Activated T-helper 1 cell treated with anti-CD3 and anti-CD28 coated beads, Interleukin-12 subunit alpha, Interleukin-12 subunit beta, Interleukin-2, Interleukin-4 antibody, amounts not matched to agents 30 ng/mL and 10 ng/mL and 1 ng/mL, durations not matched to agents 14 hours and 24 hours and 36 hours (primary cell): ENCODE data around the gene PNMA8A. TPM values are rescaled to one million over a fixed set of nuclear protein-coding genes. Genes with fewer than 3 reads are reported as not detected.
"Not testable (repeated sequence)": the region's sequence is repeated elsewhere in the genome, so short reads cannot be mapped to it uniquely, and the experiment has no call there.

Source experiments
- DNase-seq: peaks from one replicate; pipeline ENCODE4 v3.0.0; 2021; ENCODE audit warnings: low spot score
- H3K27ac Mint-ChIP-seq: one replicate; pipeline ENCODE4 v1.8.0; 2021; ENCODE audit warnings: mild to moderate bottlenecking, mixed read lengths
- H3K27me3 Mint-ChIP-seq: one replicate; pipeline ENCODE4 v1.8.0; 2022; ENCODE audit warnings: mild to moderate bottlenecking, moderate library complexity, mixed read lengths; ENCODE audit not compliant: insufficient read depth
- H3K36me3 Mint-ChIP-seq: one replicate; pipeline ENCODE4 v1.8.0; 2021; ENCODE audit warnings: low read depth, mixed read lengths
- H3K4me1 Mint-ChIP-seq: one replicate; pipeline ENCODE4 v1.8.0; 2021; ENCODE audit warnings: low read depth, mixed read lengths
- H3K4me3 Mint-ChIP-seq: one replicate; pipeline ENCODE4 v1.8.0; 2021; ENCODE audit warnings: mild to moderate bottlenecking, moderate library complexity, mixed read lengths
- H3K9me3 Mint-ChIP-seq: one replicate; pipeline ENCODE4 v1.8.0; 2021; ENCODE audit warnings: mixed read lengths
- intact Hi-C: fragments of 100-400 bp; cut with micrococcal nuclease; formaldehyde crosslinking; loops from one replicate; pipeline ENCODE4 v1.15.1; 2024
- total RNA-seq: library from RNA; stranded (reverse); gene quantifications from 2 replicates; pipeline ENCODE4 v1.2.3, GENCODE V29; 2022

Gene PNMA8A
- total RNA-seq, 1 donor from 2014 or later = not detected

- H3K36me3 Mint-ChIP-seq = no peaks in the 10 kb centered on the region
- H3K27ac Mint-ChIP-seq = no peak overlapping the region
- no peak for DNase-seq
- intact Hi-C loops = no loop called here
- H3K27me3 Mint-ChIP-seq = peaks cover 9% of the 10 kb centered on the region
- H3K4me3 Mint-ChIP-seq = no peak overlapping the region
- H3K4me1 Mint-ChIP-seq = no peaks in the 10 kb centered on the region
- H3K9me3 Mint-ChIP-seq = peaks cover 8% of the 10 kb centered on the region
Observed at GRCh38 chr19:46450737-46451136, 20.6 kb downstream of the PNMA8A start.

DNA sequence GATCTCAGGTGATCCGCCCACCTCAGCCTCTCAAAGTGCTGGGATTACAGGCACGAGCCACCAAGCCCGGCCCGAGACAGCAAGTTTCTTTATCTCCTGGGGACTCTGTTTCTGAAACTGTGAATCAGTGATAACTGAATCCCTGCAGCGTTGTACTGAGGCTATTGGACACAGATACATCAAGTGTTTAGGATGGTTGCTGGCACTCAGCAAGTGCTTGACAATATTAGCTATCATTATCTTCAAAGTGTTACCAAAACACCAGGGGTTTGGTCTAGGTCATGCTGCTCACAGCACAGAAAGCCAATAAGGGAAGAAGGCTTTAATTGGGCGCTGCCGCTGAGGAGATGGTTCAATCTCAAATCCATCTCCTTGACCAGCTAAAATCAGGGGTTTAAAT is 22.1 kb downstream of the PNMA8A start:
- H3K4me1 Mint-ChIP-seq = no peaks in the 10 kb centered on the region
- H3K4me3 Mint-ChIP-seq = no peak overlapping the region
- H3K9me3 Mint-ChIP-seq = peaks cover 8% of the 10 kb centered on the region
- intact Hi-C loops = no loop called here
- no peak for DNase-seq
- H3K27me3 Mint-ChIP-seq = peaks cover 9% of the 10 kb centered on the region
- no peaks in the 10 kb centered on the region for H3K36me3 Mint-ChIP-seq
- H3K27ac Mint-ChIP-seq = no peak overlapping the region

DNA sequence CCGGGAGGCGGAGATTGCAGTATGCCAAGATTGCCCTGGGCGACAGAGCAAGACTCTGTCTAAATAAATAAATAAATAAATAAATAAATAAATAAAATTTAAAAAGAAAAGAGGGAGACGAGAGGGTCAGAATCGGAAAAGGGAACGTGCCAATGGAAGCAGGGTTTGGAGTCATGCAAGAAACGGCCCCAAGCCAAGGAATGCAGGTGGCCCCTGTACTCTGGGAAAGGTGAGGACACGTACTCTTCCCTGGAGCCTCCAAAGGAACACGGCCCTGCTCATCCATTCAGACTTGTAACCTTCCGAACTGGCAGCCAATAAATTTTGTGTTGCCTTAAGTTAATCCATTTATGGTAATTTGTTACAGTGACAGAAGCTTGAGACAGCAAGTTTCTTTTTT is 22.8 kb downstream of the PNMA8A start:
- no peaks in the 10 kb centered on the region for H3K36me3 Mint-ChIP-seq
- H3K27ac Mint-ChIP-seq = no peak overlapping the region
- no peak for DNase-seq
- peaks cover 7% of the 10 kb centered on the region for H3K27me3 Mint-ChIP-seq
- H3K4me3 Mint-ChIP-seq = no peak overlapping the region
- intact Hi-C loops = no loop called here
- H3K4me1 Mint-ChIP-seq = no peaks in the 10 kb centered on the region
- peaks cover 8% of the 10 kb centered on the region for H3K9me3 Mint-ChIP-seq

DNA sequence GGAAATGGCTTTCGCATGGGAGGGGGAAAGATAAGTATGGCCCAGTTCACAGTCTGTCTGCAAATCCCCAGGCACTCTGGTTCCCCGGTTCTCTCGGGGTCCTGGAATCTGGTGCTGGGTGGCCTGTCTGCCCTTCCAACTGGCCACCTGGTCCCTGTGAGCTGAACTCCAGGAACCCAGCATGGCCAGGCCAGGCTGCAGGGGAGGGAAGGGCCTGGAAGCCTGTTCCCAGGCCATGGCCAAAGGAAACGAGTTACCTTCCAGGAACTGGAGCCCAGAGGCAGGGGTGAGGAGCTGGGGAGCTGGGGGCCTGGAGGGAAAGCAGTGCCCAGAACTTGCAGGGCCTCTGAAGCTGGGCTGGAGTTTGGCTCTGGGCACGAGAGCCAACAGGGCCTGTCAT is 23.5 kb downstream of the PNMA8A start:
- DNase-seq = no peak
- Mint-ChIP-seq H3K4me1 (peaks cover 4% of the 10 kb centered on the region), H3K27me3 (peaks cover 6% of the 10 kb centered on the region)

GRCh38 chr19:46447006-46447405 is 24.4 kb downstream of the PNMA8A start:
- H3K9me3 Mint-ChIP-seq = peaks cover 8% of the 10 kb centered on the region
- DNase-seq = no peak
- H3K36me3 Mint-ChIP-seq = no peaks in the 10 kb centered on the region
- intact Hi-C loops = no loop called here
- peaks cover 6% of the 10 kb centered on the region for H3K27me3 Mint-ChIP-seq
- no peak overlapping the region for H3K27ac Mint-ChIP-seq
- peaks cover 4% of the 10 kb centered on the region for H3K4me1 Mint-ChIP-seq
- no peak overlapping the region for H3K4me3 Mint-ChIP-seq

More for the DNA sequence above, 23.5 kb downstream of the PNMA8A start:
- Mint-ChIP-seq H3K9me3 (peaks cover 8% of the 10 kb centered on the region), H3K27ac (no peak overlapping the region), H3K4me3 (no peak overlapping the region), H3K36me3 (no peaks in the 10 kb centered on the region)
- intact Hi-C loops = no loop called here

DNA sequence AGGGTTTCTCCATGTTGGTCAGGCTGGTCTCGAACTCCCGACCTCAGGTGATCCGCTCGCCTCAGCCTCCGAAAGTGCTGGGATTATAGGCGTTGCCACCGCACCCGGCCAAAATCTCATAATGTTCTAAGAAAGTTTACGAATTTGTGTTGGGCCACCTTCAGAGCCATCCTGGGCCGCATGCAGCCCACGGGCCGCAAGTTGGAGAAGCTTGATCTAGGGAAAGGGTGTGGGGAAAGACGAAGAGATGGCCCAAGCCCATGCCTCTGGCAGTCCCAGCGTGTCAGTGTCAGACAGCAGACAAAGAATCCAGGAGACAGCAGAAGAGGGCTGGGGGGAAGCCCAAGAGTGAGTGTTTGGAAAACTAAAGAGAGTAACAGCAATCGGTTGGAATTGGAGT is 25.3 kb downstream of the PNMA8A start:
- Mint-ChIP-seq H3K36me3 (no peaks in the 10 kb centered on the region), H3K4me3 (no peak overlapping the region), H3K27ac (no peak overlapping the region), H3K9me3 (peaks cover 8% of the 10 kb centered on the region), H3K4me1 (peaks cover 4% of the 10 kb centered on the region), H3K27me3 (peaks cover 3% of the 10 kb centered on the region)
- DNase-seq = no peak
- intact Hi-C loops = no loop called here

GRCh38 chr19:46442808-46443450 is 28.4 kb downstream of the PNMA8A start:
- intact Hi-C loops = no loop called here
- Mint-ChIP-seq H3K4me1 (peaks cover 4% of the 10 kb centered on the region), H3K27ac (no peak overlapping the region), H3K36me3 (no peaks in the 10 kb centered on the region), H3K4me3 (no peak overlapping the region), H3K27me3 (peaks cover 3% of the 10 kb centered on the region), H3K9me3 (no peaks in the 10 kb centered on the region)
- no peak for DNase-seq

GRCh38 chr19:46441866-46442265 is 29.5 kb downstream of the PNMA8A start:
- Mint-ChIP-seq H3K9me3 (no peaks in the 10 kb centered on the region), H3K27ac (no peak overlapping the region)

GRCh38 chr19:46435689-46436088 is 35.7 kb downstream of the PNMA8A start:
- H3K27me3 Mint-ChIP-seq = peaks cover 15% of the 10 kb centered on the region
- H3K4me3 Mint-ChIP-seq, H3K9me3 Mint-ChIP-seq, intact Hi-C loops, H3K27ac Mint-ChIP-seq, H3K4me1 Mint-ChIP-seq, H3K36me3 Mint-ChIP-seq, DNase-seq: not testable (repeated sequence)

More at GRCh38 chr19:46441866-46442265, 29.5 kb downstream of the PNMA8A start:
- H3K36me3 Mint-ChIP-seq = no peaks in the 10 kb centered on the region
- no peak overlapping the region for H3K4me3 Mint-ChIP-seq
- H3K27me3 Mint-ChIP-seq = peaks cover 3% of the 10 kb centered on the region
- DNase-seq = no peak
- peaks cover 4% of the 10 kb centered on the region for H3K4me1 Mint-ChIP-seq
- intact Hi-C loops = no loop called here

GRCh38 chr19:46435009-46435408 is 36.4 kb downstream of the PNMA8A start:
- intact Hi-C loops = no loop called here
- Mint-ChIP-seq H3K4me3 (no peak overlapping the region), H3K4me1 (peaks cover under 1% of the 10 kb centered on the region), H3K9me3 (no peaks in the 10 kb centered on the region), H3K27ac (no peak overlapping the region), H3K36me3 (no peaks in the 10 kb centered on the region), H3K27me3 (peaks cover 21% of the 10 kb centered on the region)
- no peak for DNase-seq

DNA sequence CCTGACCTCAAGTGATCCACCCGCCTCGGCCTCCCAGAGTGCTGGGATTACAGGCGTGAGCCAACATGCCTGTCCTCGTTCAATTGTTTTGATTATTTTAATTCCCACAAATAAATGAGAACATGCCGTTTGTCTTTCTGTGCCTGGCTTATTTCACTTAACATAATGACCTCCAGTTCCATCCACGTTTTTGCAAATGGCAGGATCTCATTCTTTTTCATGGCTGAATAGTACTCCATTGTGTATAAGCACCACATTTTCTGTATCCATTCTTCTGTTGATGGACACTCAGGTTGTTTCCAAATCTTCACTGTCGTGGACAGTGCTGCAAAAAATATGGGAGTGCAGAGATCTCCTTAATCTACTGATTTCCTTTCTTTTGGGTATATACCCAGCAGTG is 37.9 kb downstream of the PNMA8A start:
- peaks cover 34% of the 10 kb centered on the region for H3K27me3 Mint-ChIP-seq
- H3K9me3 Mint-ChIP-seq, intact Hi-C loops, DNase-seq, H3K4me3 Mint-ChIP-seq, H3K27ac Mint-ChIP-seq, H3K36me3 Mint-ChIP-seq: not testable (repeated sequence)
- H3K4me1 Mint-ChIP-seq = peaks cover 16% of the 10 kb centered on the region

DNA sequence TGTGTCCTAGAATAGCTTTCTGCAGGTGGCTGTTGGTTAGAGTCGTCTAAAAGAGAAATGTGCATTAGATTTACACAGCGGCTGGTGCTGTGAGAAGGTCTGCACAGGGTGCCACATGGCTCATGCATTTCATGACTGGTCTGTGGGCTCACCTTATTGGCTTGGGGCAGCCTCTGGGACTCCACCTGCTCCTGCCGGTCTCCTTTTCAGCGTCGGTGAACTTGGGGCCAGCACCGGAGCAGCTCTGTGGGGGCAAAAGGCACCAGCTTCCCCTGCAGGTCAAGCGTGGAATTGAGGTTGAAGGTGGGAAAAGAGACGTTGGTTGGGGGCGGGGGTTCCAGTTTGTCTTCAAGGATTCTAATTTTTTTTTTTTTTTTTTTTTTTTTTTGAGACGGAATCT is 39.5 kb downstream of the PNMA8A start:
- Mint-ChIP-seq H3K9me3 (no peaks in the 10 kb centered on the region), H3K4me1 (peaks cover 33% of the 10 kb centered on the region), H3K36me3 (no peaks in the 10 kb centered on the region), H3K27ac (no peak overlapping the region), H3K4me3 (no peak overlapping the region), H3K27me3 (peaks cover 46% of the 10 kb centered on the region)
- DNase-seq = no peak
- intact Hi-C loops = no loop called here

GRCh38 chr19:46429999-46430398 is 41.4 kb downstream of the PNMA8A start:
- peaks cover 38% of the 10 kb centered on the region for H3K4me1 Mint-ChIP-seq
- intact Hi-C loops = loop anchor here (10.0 kb wide), 1 partner anchor 345 kb away; no protein-coding TSS in a partner anchor
- no peaks in the 10 kb centered on the region for H3K36me3 Mint-ChIP-seq
- H3K4me3 Mint-ChIP-seq = no peak overlapping the region
- H3K27me3 Mint-ChIP-seq = peaks cover 62% of the 10 kb centered on the region
- DNase-seq = no peak
- no peaks in the 10 kb centered on the region for H3K9me3 Mint-ChIP-seq
- no peak overlapping the region for H3K27ac Mint-ChIP-seq
